Pancreas (tissue), 10 donors: ENCODE data around the gene CEP57L1. TPM values are rescaled to one million over a fixed set of nuclear protein-coding genes. Genes with fewer than 3 reads are reported as not detected.
"Not testable (repeated sequence)": the region's sequence is repeated elsewhere in the genome, so short reads cannot be mapped to it uniquely, and the experiment has no call there.

Experiments
- ATAC-seq, 4 donors: fragments of 200-7000 bp; cut with Tn5 transposase; one replicate each; pipeline versions ENCODE4 v1.8.0 to v1.9.1; 2020; ENCODE audit warnings: mild to moderate bottlenecking in 4 of 4, moderate library complexity in 4 of 4
- DNase-seq, 6 donors: peaks; one replicate each; pipeline ENCODE4 v3.0.0-alpha.2; 2020
- FAIRE-seq: peaks from 2 replicates; lab custom pipeline; 2012; peaks lifted over from hg19 to GRCh38; lab: Jason Lieb, UNC
- H3K27ac ChIP-seq, 4 donors: fragments of 200-600 bp; sonication (generic); 1 replicate in 3 of 4; 2 replicates in 1 of 4; pipeline versions ENCODE4 v1.5.0 to v1.8.0; 2020
- H3K27me3 ChIP-seq, 4 donors: fragments of 200-600 bp; one replicate each; pipeline ENCODE4 v1.8.0; 2021
- H3K36me3 ChIP-seq, 3 donors: fragments of 200-600 bp; sonication (generic) in 1 of 3; one replicate each; pipeline versions ENCODE4 v1.5.0 to v1.8.0; 2020 to 2021
- H3K4me1 ChIP-seq, 3 donors: fragments of 200-600 bp; one replicate each; pipeline ENCODE4 v1.8.0; 2021
- H3K4me3 ChIP-seq, 4 donors: fragments of 200-600 bp; sonication (generic) in 2 of 4; one replicate each; pipeline versions ENCODE4 v1.5.0 to v1.8.0; 2020 to 2021
- H3K9me3 ChIP-seq, 4 donors: fragments of 200-600 bp; one replicate each; pipeline ENCODE4 v1.8.0; 2021
- WGBS, 2 donors: extraction: QIAGEN DNeasy Blood & Tissue Kit; methylation state at CpG; one replicate each; pipeline ENCODE4 v1.1.7; 2013; 5-methylcytosine and 5-hydroxymethylcytosine counted together
- intact Hi-C, 3 donors: fragments of 100-400 bp; cut with DNase I; formaldehyde crosslinking; loops; one replicate each; pipeline versions ENCODE4 v1.11.1 to v1.14.2; 2022
- polyA plus RNA-seq, 2 donors: library from polyadenylated mRNA; stranded (reverse); fragments of 200-250 nt; gene quantifications; one replicate each; pipeline ENCODE4 v1.2.3, GENCODE V29; 2013
- total RNA-seq, 6 donors: library from RNA; stranded (reverse); fragmentation: NEBNext Ultra II Directional in 4 of 6; extraction: Animal tissue kit (Norgen Biotek cat#: 25700) in 4 of 6; gene quantifications; one replicate each; pipeline versions ENCODE4 v1.2.1 to v1.2.4, GENCODE V29; 2021 to 2023
- TF ChIP-seq, protein P1 (sequence below), 4 donors: fragments of 200-600 bp; sonication (generic) in 3 of 4; IDR thresholded peaks; one replicate each; pipeline versions ENCODE4 v1.5.0 to v1.8.0; 2021; ENCODE audit warnings: antibody characterized with exemption in 4 of 4
- donor health status: healthy with polysubstance abuse.
- donor health status: DM: no; HTN: no; CAD: no; lungs with moderate emphysema.
- donor health status: DM: no; HTN: no; CAD: no.
- donor health status: control.
- donor health status: control.
- donor health status: Bipolar disorder and iron deficiency.
- donor health status: DM: yes; HTN: yes; CAD: no.
- donor health status: DM: no; HTN: no; CAD: no.
- donor health status: DM: no; HTN: no; CAD: no.
- donor health status: DM: yes; HTN: yes; CAD: no.

Gene CEP57L1
- total and polyA plus RNA-seq, 8 donors = 3.7 to 7.0 (median 4.4) TPM

DNA sequence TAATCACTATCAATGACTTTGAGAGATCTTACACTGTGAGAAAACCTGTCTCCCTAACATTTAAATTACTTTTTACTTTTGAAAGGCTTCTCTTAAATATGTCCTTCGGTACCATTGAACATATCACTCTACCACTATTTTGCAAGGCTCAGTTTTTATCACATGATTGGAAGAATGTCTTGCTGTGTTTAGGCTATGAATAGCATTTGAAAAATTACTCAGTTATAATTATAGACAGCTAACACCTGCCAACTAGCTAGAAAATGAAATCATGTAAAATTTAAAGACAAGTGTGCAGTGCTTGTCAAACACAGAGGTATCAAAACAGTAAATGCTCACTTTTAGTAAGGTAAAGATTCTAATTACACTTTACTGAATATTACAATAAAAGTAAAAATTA lies 11.7 kb upstream of the CEP57L1 start:
- TF ChIP-seq, protein P1, sequence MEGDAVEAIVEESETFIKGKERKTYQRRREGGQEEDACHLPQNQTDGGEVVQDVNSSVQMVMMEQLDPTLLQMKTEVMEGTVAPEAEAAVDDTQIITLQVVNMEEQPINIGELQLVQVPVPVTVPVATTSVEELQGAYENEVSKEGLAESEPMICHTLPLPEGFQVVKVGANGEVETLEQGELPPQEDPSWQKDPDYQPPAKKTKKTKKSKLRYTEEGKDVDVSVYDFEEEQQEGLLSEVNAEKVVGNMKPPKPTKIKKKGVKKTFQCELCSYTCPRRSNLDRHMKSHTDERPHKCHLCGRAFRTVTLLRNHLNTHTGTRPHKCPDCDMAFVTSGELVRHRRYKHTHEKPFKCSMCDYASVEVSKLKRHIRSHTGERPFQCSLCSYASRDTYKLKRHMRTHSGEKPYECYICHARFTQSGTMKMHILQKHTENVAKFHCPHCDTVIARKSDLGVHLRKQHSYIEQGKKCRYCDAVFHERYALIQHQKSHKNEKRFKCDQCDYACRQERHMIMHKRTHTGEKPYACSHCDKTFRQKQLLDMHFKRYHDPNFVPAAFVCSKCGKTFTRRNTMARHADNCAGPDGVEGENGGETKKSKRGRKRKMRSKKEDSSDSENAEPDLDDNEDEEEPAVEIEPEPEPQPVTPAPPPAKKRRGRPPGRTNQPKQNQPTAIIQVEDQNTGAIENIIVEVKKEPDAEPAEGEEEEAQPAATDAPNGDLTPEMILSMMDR (IDR thresholded peaks at IDR 0.05) = no peak
- Histone ChIP-seq H3K4me3 (no peak overlapping the region), H3K36me3 (no peaks in the 10 kb centered on the region), H3K9me3 (no peaks in the 10 kb centered on the region), H3K27ac (no peak overlapping the region), H3K27me3 (no peaks in the 10 kb centered on the region), H3K4me1 (no peaks in the 10 kb centered on the region)
- DNase-seq = no peak
- intact Hi-C loops = no loop called here
- ATAC-seq = no peak
- peak; percentile 73 for FAIRE-seq
- 87 to 91% methylated on average over 1 of the region's 1 CpG for WGBS, 2 donors

DNA sequence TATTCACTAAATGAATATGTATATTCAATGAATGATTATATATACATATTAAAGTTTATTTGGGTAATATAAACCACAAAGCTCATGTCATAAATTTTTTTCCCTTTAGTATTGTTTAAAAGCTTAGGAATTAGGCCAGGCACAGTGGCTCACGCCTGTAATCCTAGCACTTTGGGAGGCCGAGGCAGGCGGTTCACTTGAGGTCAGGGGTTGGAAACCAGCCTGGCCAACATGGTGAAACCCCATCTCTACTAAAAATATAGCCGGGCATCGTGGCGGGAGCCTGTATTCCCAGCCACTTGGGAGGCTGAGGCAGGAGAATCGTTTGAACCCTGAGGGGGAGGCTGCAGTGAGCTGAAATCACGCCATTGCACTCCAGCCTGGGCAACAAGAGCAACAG lies 11.2 kb upstream of the CEP57L1 start:
- H3K27ac ChIP-seq, H3K36me3 ChIP-seq, intact Hi-C loops, DNase-seq, H3K27me3 ChIP-seq, ATAC-seq, H3K4me1 ChIP-seq, H3K4me3 ChIP-seq, H3K9me3 ChIP-seq, FAIRE-seq: not testable (repeated sequence)
- WGBS, 2 donors = 93% methylated on average over 8 of the region's 8 CpGs

DNA sequence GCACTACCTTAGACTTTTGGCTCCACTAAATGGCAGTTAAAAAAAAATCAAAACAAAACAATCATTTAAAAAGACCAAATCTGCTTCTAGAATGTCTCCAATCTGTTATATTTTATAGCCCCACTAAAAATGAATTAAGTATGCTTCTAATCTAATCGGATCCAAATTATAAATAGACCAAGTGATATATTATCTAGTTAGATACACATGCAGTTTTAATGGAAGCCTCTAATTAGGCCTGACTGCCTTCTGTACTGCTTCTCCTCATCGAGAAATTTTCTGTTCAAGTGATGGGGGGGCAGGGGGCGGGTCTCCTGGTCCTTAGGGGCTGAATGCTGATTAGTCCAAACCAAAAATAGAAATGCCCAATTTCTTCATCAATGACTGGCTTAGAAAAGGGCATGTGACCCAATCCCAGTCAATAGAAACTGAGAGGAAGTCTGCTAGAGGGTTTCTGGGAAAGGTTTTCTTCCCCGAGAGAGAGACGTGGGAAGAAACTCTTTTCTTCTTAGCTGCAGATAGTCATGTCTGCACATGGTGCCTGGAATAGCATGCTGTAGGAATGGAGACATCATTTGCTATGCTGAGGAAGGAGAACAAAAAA lies 7.5 kb upstream of the CEP57L1 start:
- no peak overlapping the region for H3K27ac ChIP-seq
- H3K4me3 ChIP-seq = no peak overlapping the region
- ATAC-seq (peak in 1 of 4 donors; percentile 24), FAIRE-seq (no peak), DNase-seq (no peak)
- TF ChIP-seq, protein P1 (IDR thresholded peaks at IDR 0.05) = no peak
- H3K4me1 ChIP-seq = peaks cover 0 to 18% (median 9%) of the 10 kb centered on the region in 3 donors
- H3K36me3 ChIP-seq = no peaks in the 10 kb centered on the region
- whole genome bisulfite sequencing, 2 donors = 64 to 71% methylated on average over 5 of the region's 5 CpGs
- H3K27me3 ChIP-seq = no peaks in the 10 kb centered on the region
- H3K9me3 ChIP-seq = no peaks in the 10 kb centered on the region
- intact Hi-C loops = no loop called here

DNA sequence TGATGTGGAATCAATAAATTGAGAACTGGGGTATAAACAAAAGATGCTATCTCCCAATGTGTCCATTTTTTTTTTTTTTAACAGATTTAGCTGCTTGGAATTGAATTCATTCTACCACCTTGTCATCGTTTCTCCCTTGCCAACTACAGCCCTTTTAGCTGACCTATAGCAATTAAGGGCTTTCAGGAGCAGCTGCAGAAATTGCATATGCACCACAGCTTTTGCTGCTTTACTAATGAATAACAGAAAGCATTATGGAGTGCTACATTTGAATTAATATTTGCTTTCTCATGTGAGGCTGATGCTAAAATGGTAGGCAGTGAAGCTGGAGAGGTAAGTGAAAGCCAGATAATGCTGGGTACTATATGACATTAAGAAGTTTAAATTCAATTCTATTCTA lies 6.3 kb upstream of the CEP57L1 start:
- Histone ChIP-seq H3K27ac (no peak overlapping the region), H3K36me3 (no peaks in the 10 kb centered on the region), H3K27me3 (no peaks in the 10 kb centered on the region), H3K9me3 (no peaks in the 10 kb centered on the region), H3K4me1 (peaks cover 0 to 18% (median 13%) of the 10 kb centered on the region in 3 donors), H3K4me3 (no peak overlapping the region)
- TF ChIP-seq, protein P1 (IDR thresholded peaks at IDR 0.05) = no peak
- ATAC-seq (no peak), DNase-seq (no peak), FAIRE-seq (no peak)
- intact Hi-C loops = no loop called here
- WGBS, 2 donors = 81 to 89% methylated on average over 1 of the region's 1 CpG

DNA sequence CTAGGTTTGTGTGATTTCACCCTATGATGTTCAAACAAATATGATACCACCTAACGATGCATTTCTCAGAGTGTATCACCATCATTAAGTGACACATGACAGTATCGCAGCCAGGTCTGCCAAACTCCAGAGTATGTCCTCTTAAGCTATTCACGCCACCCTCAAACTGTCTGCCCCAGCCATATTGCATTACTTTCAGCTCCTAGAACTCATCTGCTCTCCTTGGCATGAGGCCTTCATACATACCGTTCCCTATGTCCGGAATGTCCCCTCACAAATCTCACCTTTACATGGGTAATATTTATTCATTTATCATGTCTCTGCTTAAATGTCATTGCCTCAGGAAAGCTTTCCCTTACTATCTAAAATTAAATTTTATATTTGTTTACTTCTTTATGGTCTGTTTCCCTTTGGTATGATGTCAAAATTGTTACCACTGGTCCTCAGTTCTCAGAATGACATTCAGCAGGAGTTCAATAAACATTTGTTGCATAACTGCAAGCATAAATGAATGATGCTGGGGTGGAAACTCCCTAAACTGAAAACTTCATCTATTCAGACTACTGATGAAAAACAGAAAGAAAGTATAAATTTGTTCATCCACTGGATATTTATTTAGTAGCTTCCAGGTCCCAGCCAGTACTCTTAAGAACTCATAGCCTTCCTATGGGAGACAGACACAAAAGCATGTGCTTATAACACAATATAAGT lies 3.8 kb upstream of the CEP57L1 start:
- H3K27ac ChIP-seq = no peak overlapping the region
- no peaks in the 10 kb centered on the region for H3K36me3 ChIP-seq
- intact Hi-C loops = no loop called here
- peaks cover 0 to 18% (median 16%) of the 10 kb centered on the region in 3 donors for H3K4me1 ChIP-seq
- H3K27me3 ChIP-seq = no peaks in the 10 kb centered on the region
- H3K4me3 ChIP-seq = peak overlapping the region in 1 of 4 donors; percentile 69
- ATAC-seq = no peak
- WGBS, 2 donors = 88 to 91% methylated on average over 5 of the region's 5 CpGs
- DNase-seq = no peak
- no peaks in the 10 kb centered on the region for H3K9me3 ChIP-seq
- no peak for FAIRE-seq
- TF ChIP-seq, protein P1 (IDR thresholded peaks at IDR 0.05) = no peak
